Panc1 (cell line): ENCODE measurements around the gene PGK1. TPM values are rescaled to one million over a fixed set of nuclear protein-coding genes. Genes with fewer than 3 reads are reported as not detected.
A peak's percentile ranks its signal among the peaks of the same experiment; 100 is the strongest.

Experiments
- ATAC-seq: fragments of 200-7000 bp; cut with Tn5 transposase; 2 replicates; pipeline ENCODE4 v1.9.1; 2020; ENCODE audit warnings: mild to moderate bottlenecking, moderate library complexity
- BruUV-seq: library from RNA; stranded (reverse); fragments of 400-500 nt; replicated peaks from 2 replicates; lab custom pipeline; 2021; lab: Mats Ljungman, UMichigan
- CTCF ChIA-PET: fragments of 300-600 bp; sonication (Branson Sonifier 250); formaldehyde crosslinking; loops from one replicate; lab custom pipeline; 2022; ENCODE audit warnings: antibody characterized with exemption; lab: Charles Lee
- POLR2A ChIA-PET: fragments of 300-600 bp; sonication (Branson Sonifier 250); formaldehyde crosslinking; loops from one replicate; lab custom pipeline; 2022; ENCODE audit warnings: antibody characterized with exemption; lab: Charles Lee
- DNase-seq: peaks from one replicate; pipeline ENCODE4 v3.0.0-alpha.2; 2010; ENCODE audit warnings: low read depth, low spot score
- H3K27ac ChIP-seq: 2 replicates; pipeline ENCODE4 v1.5.1; 2011; ENCODE audit warnings: mild to moderate bottlenecking, low read length, inconsistent platforms
- H3K27me3 ChIP-seq: fragments of 200-500 bp; sonication (Bioruptor generic); 2 replicates; pipeline ENCODE4 v1.6.0; 2014; ENCODE audit warnings: low read length, inconsistent platforms; ENCODE audit not compliant: control insufficient read depth, insufficient read depth
- H3K36me3 ChIP-seq: fragments of 200-500 bp; sonication (Bioruptor generic); 2 replicates; pipeline ENCODE4 v1.5.1; 2014; ENCODE audit warnings: inconsistent platforms, mild to moderate bottlenecking, low read length, moderate library complexity; ENCODE audit not compliant: control insufficient read depth, insufficient read depth
- H3K4me1 ChIP-seq: 2 replicates; pipeline ENCODE4 v1.5.1; 2011; ENCODE audit warnings: inconsistent platforms, mild to moderate bottlenecking, low read length, moderate library complexity; ENCODE audit not compliant: control insufficient read depth, insufficient read depth
- H3K4me3 ChIP-seq, 2 experiments: 2 replicates each; pipeline ENCODE4 v1.5.1; 2011 to 2012; ENCODE audit warnings: low read depth in 2 of 2, low read length in 2 of 2, mild to moderate bottlenecking in 2 of 2, inconsistent platforms in 1 of 2, moderate library complexity in 1 of 2
- H3K9me3 ChIP-seq: fragments of 200-500 bp; sonication (Bioruptor generic); 2 replicates; pipeline ENCODE4 v1.5.1; 2014; ENCODE audit warnings: low read depth, mild to moderate bottlenecking, inconsistent platforms, low read length, moderate library complexity; ENCODE audit not compliant: control insufficient read depth, insufficient read depth
- CTCF ChIP-seq: fragments of 450-650 bp; IDR thresholded peaks from 2 replicates; pipeline ENCODE4 v1.5.1; 2017; ENCODE audit warnings: mild to moderate bottlenecking
- POLR2AphosphoS5 ChIP-seq: IDR thresholded peaks from 2 replicates; pipeline ENCODE4 v1.6.1; 2012; ENCODE audit warnings: mild to moderate bottlenecking, low read depth, low read length, moderate library complexity
- SIN3A ChIP-seq: IDR thresholded peaks from 2 replicates; pipeline ENCODE4 v1.6.1; 2012; ENCODE audit warnings: low read depth, mild to moderate bottlenecking, low read length, moderate library complexity, borderline replicate concordance; ENCODE audit not compliant: insufficient read depth
- TCF7L2 ChIP-seq: IDR thresholded peaks from 2 replicates; pipeline ENCODE4 v1.6.1; 2011; ENCODE audit warnings: mild to moderate bottlenecking, low read depth, low read length, inconsistent platforms
- in situ Hi-C: cut with HindIII; loops from 2 replicates; pipeline ENCODE4 v1.10.0; 2016; ENCODE audit warnings: low sequenced_read_pairs, low pct_unique_long_range_greater_than_20kb
- intact Hi-C: fragments of 100-400 bp; cut with micrococcal nuclease; formaldehyde crosslinking; loops from one replicate; pipeline ENCODE4 v1.10.0; 2022; ENCODE audit not compliant: unreplicated experiment
- total RNA-seq: library from RNA; stranded (reverse); gene quantifications from one replicate; pipeline ENCODE4 v1.2.1, GENCODE V29; 2021; ENCODE audit not compliant: unreplicated experiment
- TF ChIP-seq, protein P1 (sequence below), 2 experiments: IDR thresholded peaks; 2 replicates each; pipeline ENCODE4 v1.6.1; 2011 to 2012; ENCODE audit warnings: low read depth in 2 of 2, control low read depth in 1 of 2, low read length in 1 of 2, mild to moderate bottlenecking in 1 of 2, moderate library complexity in 1 of 2; ENCODE audit not compliant: insufficient read depth in 1 of 2

PGK1 gene
- total RNA-seq, 1 experiment from 2014 or later = 541 TPM

DNA sequence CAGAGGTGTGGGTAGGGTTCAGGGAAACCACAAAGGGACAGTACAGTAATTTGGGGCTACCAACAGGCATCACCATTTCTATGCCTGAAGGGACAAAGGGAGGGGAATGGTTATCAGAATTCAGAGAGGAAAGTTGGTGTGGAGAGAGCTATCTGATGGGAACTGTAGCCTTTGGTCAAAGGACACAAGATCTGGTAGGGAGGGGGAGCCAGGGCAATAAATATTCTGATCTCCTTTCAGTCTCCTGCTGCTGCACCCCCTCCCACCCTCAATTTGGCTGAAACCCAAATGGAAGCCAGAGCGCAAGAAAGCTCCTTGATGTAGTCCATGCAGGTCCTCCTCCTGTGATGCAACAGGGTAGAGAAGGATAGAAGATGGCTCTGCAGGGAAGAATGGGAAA lies 14.6 kb downstream of the PGK1 start:
- POLR2A ChIA-PET = no interaction called here
- DNase-seq (no peak), ATAC-seq (no peak)
- Histone ChIP-seq H3K27ac (no peak overlapping the region), H3K4me3 (no peak overlapping the region), H3K27me3 (no peaks in the 10 kb centered on the region), H3K36me3 (peaks cover 36% of the 10 kb centered on the region), H3K4me1 (no peaks in the 10 kb centered on the region), H3K9me3 (no peaks in the 10 kb centered on the region)
- in situ Hi-C loops (no loop called here), intact Hi-C loops (no loop called here)
- BruUV-seq = TSS peak; percentile 44
- CTCF ChIA-PET = no interaction called here
- TF ChIP-seq CTCF (no peak), POLR2AphosphoS5 (no peak), SIN3A (no peak), TCF7L2 (no peak)
- TF ChIP-seq, protein P1, sequence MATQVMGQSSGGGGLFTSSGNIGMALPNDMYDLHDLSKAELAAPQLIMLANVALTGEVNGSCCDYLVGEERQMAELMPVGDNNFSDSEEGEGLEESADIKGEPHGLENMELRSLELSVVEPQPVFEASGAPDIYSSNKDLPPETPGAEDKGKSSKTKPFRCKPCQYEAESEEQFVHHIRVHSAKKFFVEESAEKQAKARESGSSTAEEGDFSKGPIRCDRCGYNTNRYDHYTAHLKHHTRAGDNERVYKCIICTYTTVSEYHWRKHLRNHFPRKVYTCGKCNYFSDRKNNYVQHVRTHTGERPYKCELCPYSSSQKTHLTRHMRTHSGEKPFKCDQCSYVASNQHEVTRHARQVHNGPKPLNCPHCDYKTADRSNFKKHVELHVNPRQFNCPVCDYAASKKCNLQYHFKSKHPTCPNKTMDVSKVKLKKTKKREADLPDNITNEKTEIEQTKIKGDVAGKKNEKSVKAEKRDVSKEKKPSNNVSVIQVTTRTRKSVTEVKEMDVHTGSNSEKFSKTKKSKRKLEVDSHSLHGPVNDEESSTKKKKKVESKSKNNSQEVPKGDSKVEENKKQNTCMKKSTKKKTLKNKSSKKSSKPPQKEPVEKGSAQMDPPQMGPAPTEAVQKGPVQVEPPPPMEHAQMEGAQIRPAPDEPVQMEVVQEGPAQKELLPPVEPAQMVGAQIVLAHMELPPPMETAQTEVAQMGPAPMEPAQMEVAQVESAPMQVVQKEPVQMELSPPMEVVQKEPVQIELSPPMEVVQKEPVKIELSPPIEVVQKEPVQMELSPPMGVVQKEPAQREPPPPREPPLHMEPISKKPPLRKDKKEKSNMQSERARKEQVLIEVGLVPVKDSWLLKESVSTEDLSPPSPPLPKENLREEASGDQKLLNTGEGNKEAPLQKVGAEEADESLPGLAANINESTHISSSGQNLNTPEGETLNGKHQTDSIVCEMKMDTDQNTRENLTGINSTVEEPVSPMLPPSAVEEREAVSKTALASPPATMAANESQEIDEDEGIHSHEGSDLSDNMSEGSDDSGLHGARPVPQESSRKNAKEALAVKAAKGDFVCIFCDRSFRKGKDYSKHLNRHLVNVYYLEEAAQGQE (IDR thresholded peaks at IDR 0.05; ENCODE audit: insufficient read depth in 1 of 2, low read depth in 2 of 2, low read length in 1 of 2) = no peak

DNA sequence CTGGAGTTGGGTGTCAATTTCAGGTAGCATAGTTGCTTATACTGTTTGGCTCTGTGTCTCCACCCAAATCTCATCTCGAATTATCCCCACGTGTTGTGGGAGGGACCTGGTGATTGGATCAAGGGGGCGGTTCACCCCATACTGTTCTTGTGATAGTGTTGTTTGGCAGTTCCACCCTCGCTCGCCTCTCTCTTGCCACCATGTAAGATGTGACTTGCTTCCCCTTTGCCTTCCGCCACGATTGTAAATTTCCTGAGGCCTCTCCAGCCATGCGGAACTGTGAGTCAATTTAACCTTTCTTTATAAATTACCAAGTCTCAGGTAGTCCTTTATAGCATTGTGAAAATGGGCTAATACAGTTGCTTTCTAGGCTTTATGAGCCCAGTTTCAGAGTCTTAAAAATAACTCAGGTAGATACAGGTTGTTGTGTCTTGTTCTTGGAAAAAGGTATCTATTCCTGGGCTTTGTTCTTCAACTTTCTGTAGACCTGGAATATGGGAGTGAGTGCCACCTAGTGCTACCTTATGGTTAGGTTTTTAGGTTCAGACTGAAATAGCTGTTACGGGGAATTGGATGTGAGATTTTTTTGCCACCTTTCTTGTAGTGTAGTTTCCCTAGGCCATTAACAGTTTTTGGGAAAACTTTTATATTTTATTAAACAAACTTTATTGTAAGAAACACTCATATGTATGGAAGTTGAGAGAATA lies 15.6 kb downstream of the PGK1 start:
- Histone ChIP-seq H3K27ac (no peak overlapping the region), H3K27me3 (no peaks in the 10 kb centered on the region), H3K4me3 (no peak overlapping the region), H3K36me3 (peaks cover 38% of the 10 kb centered on the region), H3K9me3 (no peaks in the 10 kb centered on the region), H3K4me1 (no peaks in the 10 kb centered on the region)
- BruUV-seq = no TSS peak
- ChIA-PET CTCF (no interaction called here), POLR2A (no interaction called here)
- in situ Hi-C loops (no loop called here), intact Hi-C loops (no loop called here)
- DNase-seq (no peak), ATAC-seq (peak; percentile 67; the same call in 1 of the 2 replicates)
- TF ChIP-seq TCF7L2 = no peak
- peak; percentile 51; the same call in 1 of the 2 replicates for TF ChIP-seq CTCF
